T-helper 22 cell (primary cell): ENCODE measurements around the gene TEK.
"Not testable (repeated sequence)": the region's sequence is repeated elsewhere in the genome, so short reads cannot be mapped to it uniquely, and the experiment has no call there.

Source experiments
- DNase-seq: peaks from one replicate; pipeline ENCODE4 v3.0.0-alpha.2; 2020; ENCODE audit warnings: low read depth

Gene TEK

DNA sequence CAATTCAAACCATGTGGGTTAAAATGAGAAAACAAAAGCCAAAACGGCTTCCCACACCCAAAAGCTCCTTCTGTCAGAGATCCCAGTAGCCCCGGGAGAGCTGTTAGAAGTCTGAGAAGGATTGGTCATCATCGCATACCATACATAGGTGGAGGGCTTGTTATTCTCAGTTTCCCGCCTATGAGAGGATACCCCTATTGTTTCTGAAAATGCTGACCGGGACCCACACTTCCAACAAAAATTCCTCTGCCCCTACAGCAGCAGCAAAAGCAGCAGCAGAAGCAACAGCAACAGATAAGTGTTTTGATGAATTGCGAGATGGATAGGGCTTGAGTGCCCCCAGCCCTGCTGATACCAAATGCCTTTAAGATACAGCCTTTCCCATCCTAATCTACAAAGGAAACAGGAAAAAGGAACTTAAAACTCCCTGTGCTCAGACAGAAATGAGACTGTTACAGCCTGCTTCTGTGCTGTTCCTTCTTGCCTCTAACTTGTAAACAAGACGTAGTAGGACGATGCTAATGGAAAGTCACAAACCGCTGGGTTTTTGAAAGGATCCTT, at the start of gene TEK:
TEK (plus strand) TSS at position 245 of the 561 bp plus-strand sequence. CDS start 366 bp downstream, outside the sequence.
- no peak for DNase-seq

DNA sequence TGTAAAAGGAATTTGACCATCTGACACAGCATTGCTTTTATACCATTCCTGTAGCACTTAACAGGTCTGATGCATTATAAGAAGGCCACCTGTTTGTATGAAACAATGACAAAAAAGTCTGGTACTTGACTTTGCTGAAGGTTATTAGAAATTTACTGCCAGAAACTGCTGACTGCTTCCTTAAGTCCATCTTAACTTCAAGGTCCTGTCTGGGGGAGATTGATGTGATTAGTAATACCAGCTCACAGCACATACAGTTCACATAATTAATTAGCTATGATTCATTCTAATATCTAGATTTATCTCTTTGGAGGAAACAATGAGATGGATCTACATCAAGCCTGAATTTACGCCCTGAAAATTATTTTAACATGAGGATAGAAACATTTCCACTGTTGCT, 49.6 kb upstream of the TEK start:
- no peak for DNase-seq

DNA sequence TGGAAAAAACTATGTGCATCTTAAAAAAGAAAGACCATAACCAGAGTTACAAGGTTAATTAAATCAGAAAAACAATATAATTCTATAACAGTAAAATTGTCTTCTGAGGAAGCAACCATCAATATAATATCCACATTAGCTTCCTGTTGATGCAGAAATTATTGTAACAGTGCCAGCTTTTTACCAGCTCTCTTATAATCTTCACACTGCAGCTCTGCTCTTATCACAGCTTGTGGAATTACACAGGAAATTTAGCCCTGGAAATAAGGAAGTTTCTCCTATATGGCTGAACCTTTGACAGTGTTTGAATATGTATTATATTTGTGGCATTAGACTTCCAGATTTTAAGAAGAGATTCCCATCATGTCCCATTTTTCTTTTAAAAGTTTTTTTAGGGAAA, 49.1 kb upstream of the TEK start:
- DNase-seq: no peak

DNA sequence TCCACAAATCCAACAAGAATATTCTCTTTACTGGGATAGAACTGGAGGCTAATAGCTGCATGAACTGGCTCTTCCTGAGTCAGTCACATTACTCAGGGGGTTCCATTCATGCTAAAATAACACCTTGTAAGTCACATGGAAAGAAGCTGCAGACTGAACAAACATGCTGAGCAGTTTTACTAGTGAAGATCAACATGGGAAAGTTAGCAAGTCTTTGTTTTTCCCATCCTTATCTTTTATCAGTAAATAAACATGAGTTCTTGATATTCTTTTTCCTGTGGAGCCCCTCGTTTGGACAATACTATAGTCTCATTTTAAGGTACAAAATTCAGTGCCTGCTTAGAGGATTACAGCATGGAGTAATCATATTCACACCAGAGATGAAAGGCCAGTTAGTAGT, 43.7 kb upstream of the TEK start:
- no peak for DNase-seq

DNA sequence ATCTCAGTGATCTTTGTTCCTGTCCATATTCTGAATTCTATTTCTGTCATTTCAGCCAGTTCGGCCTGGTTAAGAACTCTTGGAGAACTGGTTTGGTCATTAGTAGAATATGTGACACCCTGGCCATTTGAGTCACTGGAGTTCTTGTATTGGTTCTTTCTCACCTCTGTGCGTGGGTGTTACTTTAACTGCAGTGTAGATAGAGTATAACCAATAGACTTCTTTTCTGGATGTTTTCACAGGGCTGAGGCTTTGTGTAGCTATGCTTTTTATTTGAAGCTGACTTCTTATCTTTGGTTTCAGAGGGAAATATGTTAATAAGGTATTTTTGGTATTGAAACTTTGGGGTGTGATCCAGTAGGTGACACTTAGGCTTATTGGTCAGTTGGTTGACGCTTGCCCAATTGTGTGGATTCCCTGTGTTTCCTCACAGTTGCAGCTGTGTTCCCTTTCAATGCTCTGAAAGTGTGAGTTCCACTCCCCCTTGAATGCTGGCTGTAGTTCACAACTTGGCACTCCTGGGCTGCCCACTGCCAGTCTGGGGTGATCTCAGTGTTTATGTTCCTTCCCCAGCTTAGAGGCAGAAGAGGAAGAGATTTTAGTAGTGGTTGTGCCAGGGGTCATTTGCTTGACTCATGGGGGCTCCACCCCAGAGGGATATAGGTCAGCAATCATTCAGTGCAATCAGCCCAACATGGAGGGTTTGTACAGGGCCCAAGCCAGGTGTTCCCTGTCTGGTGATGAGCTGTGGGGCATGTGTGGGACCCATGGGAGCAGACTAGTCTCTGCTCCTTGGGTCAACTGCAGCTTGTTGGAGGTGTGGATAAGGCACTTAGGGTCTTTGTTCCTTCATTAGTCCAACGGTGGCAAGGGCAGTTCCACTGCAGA, 34.9 kb upstream of the TEK start:
- DNase-seq: no peak

DNA sequence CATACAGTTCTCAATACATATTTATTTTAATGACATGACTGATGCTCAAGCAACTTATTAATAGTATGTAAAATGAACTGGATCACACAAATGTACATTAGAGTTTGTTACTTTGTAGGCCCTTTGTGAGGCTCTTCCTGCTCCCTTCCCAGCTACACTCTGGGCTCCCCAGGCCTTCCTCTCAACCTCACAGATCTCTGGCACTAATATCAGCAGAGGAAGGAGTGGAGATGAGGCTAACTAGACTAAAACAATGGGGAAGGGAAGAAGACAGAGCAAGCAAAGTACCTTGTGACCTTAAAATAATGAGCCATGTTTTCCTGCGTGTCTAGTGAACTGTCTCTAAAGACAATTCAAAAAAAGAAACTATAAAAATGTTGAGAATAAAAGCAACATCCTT, 30.3 kb upstream of the TEK start:
- DNase-seq: no peak

DNA sequence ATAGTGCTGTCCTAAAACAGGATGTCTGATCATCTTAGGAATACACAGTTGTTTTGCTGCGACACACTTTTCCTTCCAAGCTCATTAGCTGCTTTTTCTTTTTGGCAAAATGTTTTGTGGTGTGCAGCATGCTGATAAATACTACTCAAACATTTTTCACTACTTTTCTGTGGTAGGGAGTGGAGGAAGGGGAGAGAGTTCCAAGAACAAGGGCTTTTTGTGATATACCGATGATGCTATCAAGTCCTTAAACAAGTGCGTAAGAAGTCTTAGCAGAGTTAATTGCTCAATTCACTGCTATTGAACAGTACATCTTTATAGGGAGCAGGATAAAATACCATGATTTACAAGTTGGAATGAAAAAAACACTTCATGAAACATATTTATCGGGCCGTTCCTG, 23.6 kb upstream of the TEK start:
- DNase-seq: no peak

DNA sequence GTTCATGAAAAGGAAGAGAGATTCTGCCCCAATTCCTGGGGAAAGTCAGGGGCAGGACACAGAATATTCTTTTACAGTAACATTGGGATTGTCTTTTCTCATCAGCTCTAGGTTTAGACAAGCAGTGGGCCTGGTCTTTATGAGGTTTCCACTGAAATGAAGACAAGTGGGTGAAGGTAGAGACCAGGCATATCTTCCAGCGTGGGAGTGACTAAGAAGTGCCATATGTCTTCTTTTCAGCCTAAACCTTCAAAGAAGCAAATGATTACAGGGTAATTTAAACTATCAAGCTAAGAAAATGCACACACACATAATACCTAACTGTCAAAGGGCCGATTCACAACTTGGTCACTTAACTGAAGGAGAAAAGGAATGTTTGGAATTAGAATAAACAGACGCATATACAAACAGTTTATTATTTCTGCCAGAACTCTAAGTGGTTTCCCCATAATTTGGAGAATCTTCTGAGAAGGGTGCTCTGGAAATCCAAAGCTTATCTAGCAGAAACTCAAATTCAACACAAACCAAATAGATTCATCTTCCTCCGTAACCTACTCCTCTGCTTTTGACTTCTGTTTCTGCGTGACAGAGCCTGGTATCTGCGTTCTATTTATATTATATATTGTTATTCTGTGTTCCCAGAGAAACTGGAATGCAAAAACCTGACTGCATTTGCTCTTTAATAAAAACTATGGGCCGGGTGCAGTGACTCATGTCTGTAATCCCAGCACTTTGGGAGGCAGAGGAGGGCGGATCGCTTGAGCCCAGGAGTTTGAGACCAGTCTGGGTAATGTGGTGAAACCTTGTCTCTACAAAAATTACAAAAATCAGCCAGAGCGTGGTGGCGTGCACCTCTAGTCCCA, 22.0 kb upstream of the TEK start:
- no peak for DNase-seq

DNA sequence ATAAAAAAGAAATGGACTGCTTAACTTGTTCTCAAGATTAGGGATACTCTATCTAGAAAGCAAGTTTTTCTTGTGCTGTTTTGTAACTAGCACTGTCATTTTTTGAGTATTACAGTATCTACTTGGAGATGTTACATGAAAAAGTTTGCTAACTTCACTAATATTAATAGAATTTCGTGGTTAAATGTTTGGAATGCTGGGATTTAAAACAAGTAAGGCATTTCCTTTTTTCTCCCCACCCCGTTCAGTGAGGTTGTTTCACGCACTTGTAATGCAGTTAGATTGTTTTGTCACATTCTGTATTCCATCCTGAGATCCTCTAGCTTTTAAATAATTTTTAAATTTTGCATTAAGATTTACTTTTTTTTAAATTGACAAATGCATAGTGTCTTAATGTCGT, 20.0 kb upstream of the TEK start:
- no peak for DNase-seq

DNA sequence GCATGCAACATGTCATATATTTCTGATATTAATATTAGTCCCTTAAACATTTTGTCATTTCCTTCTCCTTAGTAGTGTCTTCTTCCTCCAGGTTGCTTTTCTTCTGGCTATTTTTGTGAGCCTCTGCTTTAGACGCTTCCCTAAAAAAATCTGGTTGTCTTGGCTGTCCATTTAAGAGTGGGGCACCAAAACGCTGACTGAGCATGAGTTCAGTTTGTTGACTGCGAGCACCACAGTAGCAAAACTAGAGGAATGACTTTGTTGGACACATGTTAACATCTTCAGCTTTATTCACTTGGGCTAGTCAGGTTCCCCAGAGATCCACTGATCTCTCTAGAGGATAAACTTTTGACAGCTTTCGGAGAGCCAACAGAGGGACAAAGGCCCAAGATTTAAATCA, 19.3 kb upstream of the TEK start:
- DNase-seq: no peak

DNA sequence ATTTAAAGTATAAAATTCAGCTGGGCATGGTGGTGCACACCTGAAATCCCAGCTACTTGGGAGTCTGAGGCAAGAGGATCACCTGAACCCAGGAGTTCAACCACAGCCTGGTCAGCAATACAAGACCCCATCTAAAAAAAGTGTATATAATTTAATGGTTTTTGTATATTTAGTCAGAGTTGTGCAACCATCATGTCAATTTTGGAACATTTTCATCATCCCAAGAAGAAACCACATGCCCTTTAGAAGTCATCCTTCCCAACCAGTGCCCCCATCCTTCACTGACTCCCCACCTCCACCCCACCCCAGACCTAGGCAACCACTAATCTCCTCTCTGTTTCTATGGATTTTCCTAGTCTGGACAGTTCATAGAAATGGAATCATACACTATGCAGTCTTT, 18.8 kb upstream of the TEK start:
- no peak for DNase-seq

DNA sequence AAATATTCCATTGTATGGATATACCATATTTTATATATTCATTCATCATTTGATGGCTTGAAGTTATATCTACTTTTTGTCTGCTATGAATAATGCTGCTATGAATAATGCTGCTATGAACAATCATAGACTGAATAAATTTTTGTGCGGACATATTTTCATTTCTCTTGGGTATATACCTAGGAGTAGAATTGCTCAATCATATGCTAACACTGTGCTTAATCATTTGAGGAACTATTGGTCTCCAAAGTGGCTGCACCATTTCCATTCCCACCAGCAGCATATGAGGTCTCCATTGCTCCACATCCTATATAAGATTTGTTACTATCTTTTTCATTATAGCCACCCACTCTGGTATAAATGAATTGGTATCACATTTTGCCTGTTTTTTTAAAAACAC, 18.3 kb upstream of the TEK start:
- no peak for DNase-seq

DNA sequence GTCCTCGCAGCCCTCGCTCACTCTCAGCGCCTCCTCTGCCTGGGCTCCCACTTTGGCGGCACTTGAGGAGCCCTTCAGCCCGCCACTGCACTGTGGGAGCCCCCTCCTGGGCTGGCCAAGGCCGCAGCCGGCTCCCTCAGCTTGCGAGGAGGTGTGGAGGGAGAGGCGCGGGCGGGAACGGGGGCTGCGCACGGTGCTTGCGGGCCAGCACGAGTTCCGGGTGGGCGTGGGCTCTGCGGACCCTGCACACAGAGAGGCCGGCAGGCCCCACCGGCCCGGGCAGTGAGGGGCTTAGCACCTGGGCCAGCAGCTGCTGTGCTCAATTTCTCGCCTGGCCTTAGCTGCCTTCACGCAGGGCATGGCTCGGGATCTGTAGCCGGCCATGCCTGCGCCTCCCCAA, 16.5 kb upstream of the TEK start:
- not testable (repeated sequence) for DNase-seq

DNA sequence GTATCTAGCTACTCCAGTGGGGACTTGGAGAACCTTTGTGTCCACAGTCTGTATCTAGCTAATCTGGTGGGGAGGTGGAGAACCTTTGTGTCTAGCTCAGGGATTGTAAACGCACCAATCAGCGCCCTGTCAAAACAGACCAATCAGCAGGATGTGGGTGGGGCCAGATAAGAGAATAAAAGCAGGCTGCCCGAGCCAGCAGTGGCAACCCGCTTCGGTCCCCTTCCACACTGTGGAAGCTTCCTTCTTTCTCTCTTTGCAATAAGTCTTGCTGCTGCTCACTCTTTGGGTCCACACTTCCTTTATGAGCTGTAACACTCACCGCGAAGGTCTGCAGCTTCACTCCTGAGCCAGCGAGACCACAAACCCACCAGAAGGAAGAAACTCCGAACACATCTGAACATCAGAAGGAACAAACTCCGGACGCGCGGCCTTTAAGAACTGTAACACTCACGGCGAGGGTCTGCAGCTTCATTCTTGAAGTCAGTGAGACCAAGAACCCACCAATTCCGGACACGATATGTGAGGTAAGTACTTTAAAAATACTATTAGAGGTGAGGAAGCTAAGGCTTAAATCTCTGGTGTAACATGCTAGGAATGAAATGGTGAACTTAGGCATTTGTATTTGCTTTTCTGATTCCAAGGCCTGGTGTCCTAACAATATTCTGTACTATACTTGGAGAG, 15.5 kb upstream of the TEK start:
- DNase-seq: not testable (repeated sequence)

DNA sequence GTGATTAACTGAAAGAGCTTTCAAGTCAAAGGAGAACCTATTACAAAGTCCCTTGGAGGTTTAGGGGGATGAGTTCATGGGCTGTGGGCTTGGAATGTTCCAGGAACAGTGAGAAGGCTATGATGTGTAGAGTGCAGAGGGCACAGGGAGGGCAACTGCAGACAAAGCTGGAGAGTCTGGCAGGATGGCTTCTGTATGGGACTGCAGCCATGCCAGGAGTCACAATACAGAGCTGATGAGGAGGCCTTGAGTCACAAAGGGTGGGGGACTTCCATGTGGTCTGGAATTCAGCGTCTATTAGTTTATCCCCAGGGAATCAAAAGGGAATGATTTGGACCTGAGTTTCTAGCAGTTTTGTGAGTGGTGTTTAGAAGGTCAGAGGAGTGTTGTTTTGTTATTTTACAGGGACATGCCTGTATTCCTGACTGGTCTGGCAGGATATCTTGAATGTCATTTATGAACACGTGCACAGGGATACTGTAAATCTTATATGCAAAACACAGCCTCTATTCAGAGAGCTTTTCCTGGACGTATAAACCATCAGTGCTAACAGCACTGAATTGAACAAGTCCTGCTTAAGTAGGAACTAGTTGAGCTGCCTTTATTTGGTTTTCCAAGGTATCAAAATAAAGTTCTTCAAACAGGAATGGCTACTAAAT, 14.3 kb upstream of the TEK start:
- no peak for DNase-seq

DNA sequence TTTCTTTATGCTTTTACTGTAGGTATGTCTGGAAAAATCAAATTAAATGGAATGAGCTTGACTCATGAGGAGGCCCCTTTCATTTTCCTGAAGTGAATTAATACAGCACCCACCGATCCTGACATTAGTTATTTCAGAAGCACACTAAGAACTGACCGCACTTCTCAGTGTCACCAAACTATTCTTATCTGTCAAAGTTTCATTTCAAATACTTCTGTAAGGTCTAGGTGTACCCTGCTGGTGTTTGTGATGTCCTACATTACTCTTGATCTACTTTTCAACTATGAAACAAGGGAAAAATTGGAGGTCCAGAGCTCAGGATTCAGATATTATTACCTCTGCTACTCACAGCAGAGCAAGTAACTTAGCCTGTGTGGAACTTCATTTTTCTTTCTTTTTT, 1.8 kb upstream of the TEK start:
- no peak for DNase-seq

DNA sequence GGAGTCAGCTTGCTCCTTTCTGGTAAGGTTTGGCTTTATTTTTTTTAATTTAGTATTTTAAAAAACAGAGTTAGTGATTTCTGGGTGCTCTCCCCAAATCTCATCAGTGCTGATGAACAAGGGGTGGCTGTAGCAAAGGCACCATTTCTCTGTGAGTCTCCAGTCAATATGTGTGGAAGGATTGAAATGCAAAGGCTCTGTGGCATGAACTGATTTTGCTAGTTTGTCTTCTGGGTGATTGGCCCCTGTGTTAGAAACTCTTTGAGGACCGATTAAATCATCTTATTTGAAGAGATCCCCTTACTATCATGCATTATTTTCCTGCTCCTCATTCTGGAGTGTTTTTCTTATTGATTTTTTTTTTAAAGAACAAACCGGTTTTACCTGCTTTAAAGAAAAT, 596 bp downstream of the TEK start:
- no peak for DNase-seq

DNA sequence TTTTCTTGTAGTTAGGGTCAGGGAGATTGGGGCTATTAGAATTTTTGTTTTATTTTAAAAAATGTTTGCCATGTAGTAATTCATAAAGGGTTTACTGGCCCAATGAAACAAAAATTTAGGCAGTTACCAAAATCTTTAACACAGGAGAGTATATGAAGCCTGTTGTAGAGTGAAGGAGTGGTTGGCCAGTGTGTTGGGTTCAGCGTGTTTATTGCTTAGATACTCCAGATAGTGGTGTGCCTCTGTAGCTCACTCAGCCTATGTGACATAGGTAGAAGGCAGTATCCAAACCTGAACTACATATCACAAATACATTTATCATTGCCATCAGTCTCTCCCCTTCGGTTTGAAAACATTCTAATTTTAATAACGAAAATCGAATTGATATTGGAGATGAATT, 1.2 kb downstream of the TEK start:
- no peak for DNase-seq

DNA sequence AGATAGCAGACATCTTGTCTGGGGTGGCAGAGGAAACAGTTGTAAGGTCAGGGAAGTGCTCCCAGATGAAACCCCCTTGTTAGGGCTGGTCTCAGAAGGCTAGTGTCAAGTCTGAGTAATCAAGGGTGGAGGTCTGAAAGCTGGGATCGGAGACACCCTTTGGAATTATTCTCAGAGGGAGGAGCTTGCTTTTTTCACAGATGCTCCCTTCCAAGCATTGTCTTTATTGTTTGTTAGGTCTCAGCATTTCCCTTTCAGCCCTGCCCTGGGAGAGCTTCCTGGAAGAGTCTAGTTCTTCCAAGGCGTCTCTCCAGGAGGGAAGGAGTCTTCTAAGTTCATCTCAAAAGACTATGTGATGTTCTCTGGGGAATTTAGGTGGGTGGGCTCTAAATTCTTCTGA, 3.2 kb downstream of the TEK start:
- no peak for DNase-seq

DNA sequence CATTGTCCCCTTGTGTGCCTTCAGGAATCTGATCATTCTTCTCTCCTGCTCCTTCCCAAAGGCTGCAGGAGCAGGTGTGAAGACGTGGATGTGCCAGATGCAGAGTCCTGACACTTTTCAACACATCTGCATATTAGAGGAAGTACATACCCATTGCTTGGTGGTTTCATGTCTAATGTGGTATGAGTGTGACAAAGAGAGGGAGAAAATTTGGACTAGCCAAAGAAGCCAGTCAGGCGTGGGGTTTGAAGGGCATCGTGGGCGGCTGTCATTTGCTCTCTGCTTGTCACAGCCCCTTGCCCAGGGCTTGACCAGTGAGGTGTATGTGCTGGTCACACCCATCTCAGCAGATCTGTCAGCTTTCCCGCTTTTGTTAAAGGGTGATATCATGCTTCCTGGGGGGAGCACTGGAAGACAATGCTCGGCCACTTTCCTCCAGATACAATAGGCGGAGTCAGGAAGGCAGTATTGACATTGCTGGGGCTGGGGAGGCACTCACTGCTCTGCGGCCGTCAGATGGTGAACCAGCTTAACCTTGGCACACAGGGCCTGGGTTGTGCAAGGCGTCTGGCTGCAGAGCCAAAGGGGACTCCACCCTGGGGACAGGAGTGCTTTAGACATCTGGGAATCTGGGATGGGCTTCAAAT, 8.6 kb downstream of the TEK start:
- no peak for DNase-seq

DNA sequence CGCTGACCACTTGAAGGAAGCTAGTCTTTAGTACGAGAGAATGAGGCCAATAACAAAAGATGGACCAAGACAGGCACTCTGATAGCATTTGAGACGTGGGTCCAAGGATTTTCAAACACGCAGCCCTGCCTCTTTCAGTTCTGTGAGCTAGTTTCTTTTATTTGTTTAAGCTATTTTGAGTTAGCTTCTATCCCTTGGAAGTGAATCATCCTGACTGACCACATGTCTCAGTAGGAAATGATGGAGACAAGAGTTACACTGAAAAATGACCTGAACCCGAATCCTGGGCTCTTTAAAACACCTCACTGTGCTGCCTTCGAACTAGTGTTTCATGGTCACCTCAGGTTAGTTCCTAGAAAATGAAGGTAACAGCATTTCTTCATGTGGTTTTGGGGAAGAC, 9.9 kb downstream of the TEK start:
- no peak for DNase-seq
